GM19468 (cell line): ENCODE measurements around the gene ARNT2.

Source experiments
- ATAC-seq: cut with Tn5 transposase; IDR thresholded peaks from one replicate; pipeline ENCODE4 v1.9.1; 2021; ENCODE audit warnings: mild to moderate bottlenecking, moderate library complexity, moderate number of reproducible peaks; ENCODE audit not compliant: unreplicated experiment; ENCODE audit errors: extremely low read depth

The ARNT2 gene

DNA sequence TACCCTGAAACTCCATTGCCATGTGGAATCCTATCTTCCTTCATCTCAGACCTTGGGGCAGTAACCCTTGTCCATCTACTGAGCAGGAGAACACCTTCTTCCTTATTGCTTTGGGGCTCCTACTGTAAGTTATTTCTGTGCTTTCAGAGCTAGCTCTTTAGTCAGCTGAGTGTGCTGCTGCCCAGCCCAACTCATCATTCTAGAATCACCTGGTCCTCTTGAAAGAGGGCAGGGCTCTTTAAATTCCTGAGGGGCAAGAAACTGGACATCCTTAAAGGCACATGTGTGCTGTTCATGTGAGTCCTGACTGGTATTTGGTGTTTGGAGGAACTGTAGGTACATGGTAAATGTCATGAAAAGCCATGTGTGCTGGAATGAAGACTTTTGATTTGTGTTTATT, 140.9 kb downstream of the ARNT2 start:
- no peak for ATAC-seq

DNA sequence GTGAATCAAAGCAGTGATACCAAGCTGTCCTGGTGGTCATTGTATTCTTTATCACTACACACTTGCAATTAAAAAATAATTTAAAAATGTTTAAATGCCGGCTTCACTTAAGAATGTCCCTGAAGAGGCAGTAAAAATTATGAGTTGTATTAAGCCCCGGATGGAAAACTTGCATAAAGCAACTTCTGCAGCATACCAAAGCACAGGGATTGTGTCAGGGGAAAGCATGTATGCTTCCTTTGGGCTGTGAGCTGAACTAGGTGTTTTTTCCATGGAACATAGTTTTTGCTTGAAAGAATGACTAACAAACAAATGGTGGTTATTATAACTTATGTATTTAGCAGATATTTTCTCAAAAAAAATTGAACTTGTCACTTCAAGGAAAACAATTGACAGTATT, 143.1 kb downstream of the ARNT2 start:
- no peak for ATAC-seq

- ATAC-seq: no peak
Observed at GRCh38 chr15:80549191-80549590, 145.0 kb downstream of the ARNT2 start.

DNA sequence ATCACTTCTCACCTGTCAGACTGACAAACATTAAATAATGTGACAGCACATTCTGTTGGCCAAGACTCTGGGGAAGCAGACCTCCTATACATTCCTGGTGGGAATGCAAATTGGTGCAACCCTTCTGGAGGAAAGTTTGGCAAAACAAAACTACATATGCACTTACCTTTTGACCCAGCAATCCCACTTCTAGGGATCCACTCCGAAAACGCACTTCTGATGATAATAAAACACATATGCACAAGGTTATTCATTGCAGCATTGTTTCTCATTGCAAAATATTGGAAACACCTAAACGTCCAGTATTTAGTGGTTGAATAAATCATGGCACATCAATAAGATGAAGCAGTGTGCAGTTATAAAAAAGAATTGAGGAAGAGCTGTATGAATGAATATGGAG, 145.5 kb downstream of the ARNT2 start:
- no peak for ATAC-seq

- ATAC-seq: peak; percentile 68
Observed at GRCh38 chr15:80550219-80550907, 146.2 kb downstream of the ARNT2 start.

- ATAC-seq: no peak
Observed at GRCh38 chr15:80550908-80551260, 146.7 kb downstream of the ARNT2 start.

DNA sequence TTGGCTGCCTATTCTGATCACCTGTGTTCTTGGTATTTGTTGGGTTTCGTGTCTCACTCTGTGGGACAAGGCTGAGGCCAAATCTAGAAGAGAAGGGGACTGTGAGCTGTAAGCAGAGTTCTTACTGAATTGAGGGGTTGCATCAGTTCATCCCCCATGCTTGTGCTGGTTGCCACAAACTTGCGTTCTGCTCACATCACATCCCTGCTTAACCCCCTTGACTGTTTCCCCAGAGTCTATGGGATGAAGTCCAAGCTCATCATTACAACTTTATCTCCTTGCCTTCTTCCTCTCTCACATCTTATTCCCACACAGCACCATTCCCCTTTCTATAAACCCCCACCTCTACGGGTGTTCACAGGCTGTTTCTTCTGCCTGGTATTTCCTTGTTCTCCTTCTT, 147.2 kb downstream of the ARNT2 start:
- ATAC-seq: no peak

DNA sequence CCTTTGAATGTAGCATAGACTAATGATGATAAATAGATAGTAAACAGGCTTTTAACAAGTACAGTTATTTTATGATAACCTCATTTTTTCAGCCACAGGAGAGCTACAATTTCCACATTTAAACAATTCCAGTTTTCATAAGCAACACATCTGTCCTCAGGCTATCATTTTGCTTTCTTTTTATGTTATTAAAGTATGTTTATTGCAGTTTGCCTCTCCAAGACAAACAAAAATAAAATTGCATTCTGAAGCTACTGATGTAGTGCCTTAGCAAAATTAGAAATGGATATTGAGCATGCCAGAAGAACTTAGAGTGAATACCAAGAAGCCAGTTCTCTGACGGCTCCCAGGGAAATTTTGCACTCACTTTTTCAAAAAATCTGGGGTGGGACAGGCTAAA, 150.4 kb downstream of the ARNT2 start:
- ATAC-seq: no peak

GRCh38 chr15:80556694-80557367, 152.6 kb downstream of the ARNT2 start:
- ATAC-seq: no peak

DNA sequence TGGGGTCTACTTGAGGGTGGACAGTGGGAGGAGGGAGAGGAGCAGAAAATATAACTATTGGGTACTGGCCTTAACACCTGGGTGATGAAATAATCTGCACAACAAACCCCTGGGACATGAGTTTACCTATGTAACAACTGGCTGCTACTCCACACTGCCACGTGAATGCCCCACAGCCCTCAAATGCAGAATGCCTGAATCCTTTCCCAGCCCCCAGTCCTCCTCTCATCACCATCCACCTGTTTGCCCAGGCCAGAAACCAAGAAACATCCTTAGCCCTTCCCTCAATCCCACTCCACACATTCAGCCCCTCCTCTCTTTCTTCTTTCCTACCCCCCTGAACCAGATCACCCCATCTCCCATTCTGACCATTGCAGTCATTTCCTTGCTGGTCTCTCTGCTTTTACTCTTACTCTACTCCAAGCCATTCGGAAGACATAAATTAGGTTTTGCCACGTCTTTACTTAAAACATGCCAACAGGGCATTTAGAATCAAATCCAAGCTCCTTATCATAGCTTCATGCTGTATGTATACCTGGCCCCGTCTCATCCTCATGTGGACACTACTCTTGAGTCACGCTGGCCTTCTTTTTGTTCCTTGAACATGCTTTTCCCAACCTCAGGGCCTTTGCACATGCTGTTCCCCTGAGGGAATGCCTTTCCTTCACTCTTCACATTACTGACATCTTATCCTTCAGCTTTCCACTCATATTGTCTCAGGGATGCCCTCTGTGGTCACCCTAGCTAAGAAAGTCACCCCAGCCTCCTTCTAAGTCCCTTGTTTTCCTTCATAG, 153.5 kb downstream of the ARNT2 start:
- ATAC-seq: no peak

DNA sequence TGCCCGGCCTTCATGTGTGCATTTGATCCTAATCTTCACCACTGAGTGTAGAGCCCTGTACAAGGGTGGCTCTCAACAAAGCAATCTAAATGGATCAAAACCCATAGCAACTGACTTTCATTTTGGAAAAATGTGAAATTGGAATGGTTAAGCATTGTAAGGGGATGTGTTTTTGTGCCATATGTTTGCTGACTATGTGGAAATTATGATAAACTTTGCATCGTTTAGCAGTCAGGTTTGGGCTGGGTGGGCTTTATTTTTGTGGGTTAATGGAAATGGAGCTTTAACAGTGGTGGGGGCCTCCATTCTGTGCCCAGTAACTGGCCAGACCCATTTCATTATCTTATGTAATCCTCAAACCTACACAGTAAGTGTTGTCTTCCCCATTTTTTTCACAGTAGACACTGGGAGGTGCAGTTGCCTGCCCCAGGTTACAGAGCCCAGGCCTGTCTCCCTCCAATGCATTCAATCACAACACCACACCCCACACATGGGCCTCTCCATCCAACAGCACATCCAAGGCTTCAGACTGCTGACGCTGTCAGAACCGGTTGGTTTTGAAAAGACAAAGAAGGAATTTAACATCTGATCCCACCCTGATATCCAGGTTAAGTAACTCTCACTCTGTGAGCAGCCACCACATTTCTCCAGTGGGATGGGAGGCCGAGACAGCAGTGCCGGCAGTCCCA, 154.6 kb downstream of the ARNT2 start:
- ATAC-seq: no peak

GRCh38 chr15:80559320-80559693, 155.1 kb downstream of the ARNT2 start:
- no peak for ATAC-seq

GRCh38 chr15:80559761-80560160, 155.6 kb downstream of the ARNT2 start:
- ATAC-seq: no peak

GRCh38 chr15:80560601-80561400, 156.6 kb downstream of the ARNT2 start:
- no peak for ATAC-seq

- ATAC-seq: no peak
Observed at GRCh38 chr15:80561500-80561899, 157.3 kb downstream of the ARNT2 start.

DNA sequence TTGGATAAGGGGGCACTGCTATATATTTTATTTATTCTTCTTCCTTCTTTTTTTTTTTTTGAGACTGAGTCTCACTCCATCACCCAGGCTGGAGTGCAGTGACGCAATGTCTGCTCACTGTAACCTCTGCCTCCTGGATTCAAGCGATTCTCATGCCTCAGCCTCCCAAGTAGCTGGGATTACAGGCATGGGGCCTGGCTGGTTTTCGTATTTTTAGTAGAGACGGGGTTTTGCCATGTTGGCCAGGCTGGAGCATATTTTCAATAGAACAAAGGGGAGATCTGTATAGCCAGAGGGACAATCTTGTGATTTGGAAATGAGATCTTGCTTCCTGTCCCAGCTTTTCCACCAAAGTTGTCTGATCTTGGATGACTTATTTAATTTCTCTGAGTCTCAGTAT, 157.9 kb downstream of the ARNT2 start:
- ATAC-seq: no peak

DNA sequence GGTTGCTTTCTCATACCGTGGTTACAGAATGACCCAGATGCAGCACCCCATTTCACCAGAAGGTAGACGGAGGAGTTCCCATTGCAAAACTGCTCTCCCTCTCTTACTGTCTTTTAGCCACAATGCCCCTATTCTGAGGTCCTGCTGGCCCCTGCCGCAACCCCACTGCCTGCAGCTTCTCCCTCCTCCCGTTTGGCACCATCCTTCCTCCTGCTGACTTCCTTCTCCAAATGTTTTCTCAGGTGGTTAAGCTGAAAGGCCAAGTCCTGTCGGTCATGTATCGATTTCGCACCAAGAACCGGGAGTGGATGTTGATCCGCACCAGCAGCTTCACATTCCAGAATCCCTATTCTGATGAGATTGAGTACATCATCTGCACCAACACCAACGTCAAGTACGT, 158.7 kb downstream of the ARNT2 start:
- no peak for ATAC-seq

- ATAC-seq: no peak
Observed at GRCh38 chr15:80563372-80563997, 159.3 kb downstream of the ARNT2 start.

DNA sequence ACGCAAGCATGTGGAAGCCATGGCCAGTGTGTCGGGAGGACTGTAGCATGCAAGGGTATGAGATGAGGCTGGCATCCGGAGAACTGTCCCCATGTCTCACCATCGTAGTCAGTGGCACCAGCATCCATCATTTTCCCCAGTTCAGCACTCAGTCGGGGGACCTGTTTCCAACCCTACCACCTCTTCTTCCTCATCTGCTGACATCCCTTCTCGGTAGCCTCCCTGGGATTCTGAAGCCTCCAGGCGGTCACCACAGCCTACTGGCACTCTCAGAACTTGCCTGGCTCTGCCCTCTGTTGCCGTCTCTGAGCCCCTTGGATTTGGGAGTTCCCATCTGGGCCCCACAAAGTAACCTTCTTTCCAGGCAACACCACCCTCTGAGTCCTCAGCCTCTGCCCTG, 159.9 kb downstream of the ARNT2 start:
- ATAC-seq: no peak

DNA sequence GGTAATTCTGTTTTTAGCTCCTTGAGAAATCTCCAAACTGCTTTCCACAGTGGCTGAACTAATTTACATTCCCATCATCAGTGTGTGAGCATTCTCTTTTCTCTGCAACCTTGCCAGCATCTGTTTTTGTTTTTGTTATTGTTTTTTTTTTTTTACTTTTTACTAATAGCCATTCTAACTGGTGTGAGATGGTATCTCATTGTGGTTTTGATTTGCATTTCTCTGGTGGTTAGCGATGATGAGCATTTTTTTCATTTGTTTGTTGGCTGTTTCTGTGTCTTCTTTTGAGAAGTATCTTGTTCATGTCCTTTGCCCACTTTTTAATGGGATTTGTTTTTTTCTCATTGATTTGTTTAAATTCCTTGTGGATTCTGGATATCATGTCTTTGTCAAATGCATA, 161.2 kb downstream of the ARNT2 start:
- ATAC-seq: no peak
